GM18505 (cell line): Measurements from ENCODE around the gene SARDH.

Source experiments
- ATAC-seq: cut with Tn5 transposase; IDR thresholded peaks from one replicate; pipeline ENCODE4 v1.9.1; 2021; ENCODE audit not compliant: unreplicated experiment
- POLR2A ChIP-seq: IDR thresholded peaks from 4 replicates; pipeline ENCODE4 v1.6.1; 2011; ENCODE audit warnings: borderline replicate concordance; ENCODE audit not compliant: insufficient read depth, insufficient read length; ENCODE audit errors: extremely low read depth

SARDH gene

GRCh38 chr9:133713150-133713959, 24.8 kb downstream of the SARDH start:
- no peak for TF ChIP-seq POLR2A
- ATAC-seq: no peak

GRCh38 chr9:133712221-133713100, 25.7 kb downstream of the SARDH start:
- ATAC-seq: no peak
- no peak for TF ChIP-seq POLR2A

- ATAC-seq: no peak
- no peak for TF ChIP-seq POLR2A
Observed at GRCh38 chr9:133711428-133712220, 26.5 kb downstream of the SARDH start.

- ATAC-seq: no peak
- no peak for TF ChIP-seq POLR2A
Observed at GRCh38 chr9:133710661-133711427, 27.3 kb downstream of the SARDH start.

GRCh38 chr9:133709691-133710571, 28.2 kb downstream of the SARDH start:
- no peak for ATAC-seq
- TF ChIP-seq POLR2A: no peak

GRCh38 chr9:133709015-133709611, 29.0 kb downstream of the SARDH start:
- no peak for TF ChIP-seq POLR2A
- no peak for ATAC-seq

GRCh38 chr9:133708246-133709014, 29.7 kb downstream of the SARDH start:
- ATAC-seq: no peak
- TF ChIP-seq POLR2A: no peak

GRCh38 chr9:133707763-133708245, 30.3 kb downstream of the SARDH start:
- TF ChIP-seq POLR2A: no peak
- ATAC-seq: no peak

- no peak for ATAC-seq
Observed at GRCh38 chr9:133707065-133707762, 30.9 kb downstream of the SARDH start.

GRCh38 chr9:133706307-133707050, 31.7 kb downstream of the SARDH start:
- ATAC-seq: no peak
- TF ChIP-seq POLR2A: no peak

More at GRCh38 chr9:133707065-133707762, 30.9 kb downstream of the SARDH start:
- TF ChIP-seq POLR2A: no peak

- no peak for ATAC-seq
- TF ChIP-seq POLR2A: no peak
Observed at GRCh38 chr9:133705576-133705975, 32.6 kb downstream of the SARDH start.
